Subcutaneous abdominal adipose tissue (tissue), 5 donors: ENCODE measurements around the gene DRAM1.

Experiments used
- H3K27ac ChIP-seq: one replicate; pipeline ENCODE4 v1.7.0; 2013; ENCODE audit warnings: low read depth, mild to moderate bottlenecking, inconsistent platforms, low read length, moderate library complexity
- H3K27me3 ChIP-seq, 5 donors: one replicate each; pipeline ENCODE4 v1.7.0; 2013; ENCODE audit warnings: low read length in 5 of 5, inconsistent platforms in 1 of 5; ENCODE audit not compliant: control insufficient read depth in 5 of 5, insufficient read depth in 4 of 5
- H3K36me3 ChIP-seq, 5 donors: one replicate each; pipeline ENCODE4 v1.7.0; 2013; ENCODE audit warnings: low read length in 5 of 5; ENCODE audit not compliant: control insufficient read depth in 5 of 5, insufficient read depth in 5 of 5
- H3K4me1 ChIP-seq, 5 donors: one replicate each; pipeline ENCODE4 v1.7.0; 2013; ENCODE audit warnings: low read length in 5 of 5, mild to moderate bottlenecking in 3 of 5, moderate library complexity in 1 of 5; ENCODE audit not compliant: control insufficient read depth in 5 of 5, insufficient read depth in 5 of 5
- H3K4me3 ChIP-seq, 5 donors: one replicate each; pipeline ENCODE4 v1.7.0; 2013; ENCODE audit warnings: low read length in 5 of 5, low read depth in 1 of 5
- H3K9ac ChIP-seq, 5 donors: one replicate each; pipeline ENCODE4 v1.7.0; 2013; ENCODE audit warnings: low read length in 5 of 5, mild to moderate bottlenecking in 4 of 5, moderate library complexity in 3 of 5
- H3K9me3 ChIP-seq, 5 donors: one replicate each; pipeline ENCODE4 v1.7.0; 2013; ENCODE audit warnings: low read length in 5 of 5; ENCODE audit not compliant: control insufficient read depth in 5 of 5
- donor health status: healthy.
- donor health status: healthy.
- donor health status: healthy.
- donor health status: healthy.
- donor health status: healthy.

Gene DRAM1

DNA sequence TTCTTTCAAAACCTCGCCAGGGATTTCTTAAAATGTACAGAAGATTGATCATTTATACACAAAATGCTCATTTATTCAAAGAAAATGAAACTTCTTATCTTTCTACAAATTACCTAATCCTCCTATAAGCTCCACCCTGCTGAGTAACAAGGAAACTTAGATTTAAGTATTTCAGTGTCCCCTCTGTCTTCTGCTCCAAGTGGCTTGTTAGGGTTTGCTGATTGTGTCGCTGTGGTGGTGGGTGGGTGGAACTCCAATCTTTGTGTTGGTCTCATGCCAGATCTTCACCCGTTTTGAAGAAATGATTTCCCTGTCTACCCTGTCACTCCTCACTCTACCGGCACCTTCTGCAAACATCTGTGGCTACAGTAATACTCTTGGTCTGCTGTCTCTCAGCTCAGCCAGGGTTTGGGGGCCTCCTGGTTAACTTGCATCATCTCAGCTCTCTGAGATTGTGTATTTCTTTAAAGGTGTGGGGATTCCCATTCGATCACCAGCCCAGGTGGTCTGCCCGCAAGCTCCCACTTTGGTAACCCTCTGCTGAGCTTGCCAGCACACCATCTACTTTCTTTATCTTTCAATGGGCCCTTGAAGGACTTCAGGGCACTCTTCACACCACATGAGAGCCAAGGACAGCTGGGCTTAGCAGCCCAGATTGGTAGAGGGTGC lies 73.8 kb downstream of the DRAM1 start:
- Histone ChIP-seq H3K27me3 (no peaks in the 10 kb centered on the region), H3K4me1 (peaks cover 0 to 10% (median 5%) of the 10 kb centered on the region in 5 donors), H3K9ac (no peak overlapping the region), H3K9me3 (no peaks in the 10 kb centered on the region), H3K36me3 (no peaks in the 10 kb centered on the region), H3K4me3 (no peak overlapping the region), H3K27ac (no peak overlapping the region)

DNA sequence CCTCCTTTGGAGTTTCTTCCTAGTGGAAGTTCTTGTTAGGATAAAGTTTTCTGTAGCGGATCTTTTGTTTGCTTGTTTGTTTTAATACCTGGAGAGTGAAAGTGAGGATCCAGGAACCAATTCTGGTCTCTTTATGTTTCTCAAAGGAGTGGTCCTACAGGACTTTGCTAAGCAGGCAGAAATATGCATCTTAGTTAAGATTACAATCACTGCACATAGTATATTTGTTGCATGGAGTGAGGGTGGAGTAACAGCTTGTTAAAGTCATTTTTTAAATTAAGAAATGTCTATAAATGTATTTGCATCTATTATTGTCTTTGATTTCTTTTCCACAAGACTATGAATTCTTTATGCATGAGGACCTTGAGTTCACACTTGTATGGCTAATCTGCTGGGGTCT lies 76.7 kb downstream of the DRAM1 start:
- no peaks in the 10 kb centered on the region for H3K36me3 ChIP-seq
- no peak overlapping the region for H3K27ac ChIP-seq
- peaks cover 0 to 4% (median 3%) of the 10 kb centered on the region in 5 donors for H3K4me1 ChIP-seq
- no peak overlapping the region for H3K9ac ChIP-seq
- H3K9me3 ChIP-seq: no peaks in the 10 kb centered on the region
- H3K4me3 ChIP-seq: no peak overlapping the region
- H3K27me3 ChIP-seq: no peaks in the 10 kb centered on the region

DNA sequence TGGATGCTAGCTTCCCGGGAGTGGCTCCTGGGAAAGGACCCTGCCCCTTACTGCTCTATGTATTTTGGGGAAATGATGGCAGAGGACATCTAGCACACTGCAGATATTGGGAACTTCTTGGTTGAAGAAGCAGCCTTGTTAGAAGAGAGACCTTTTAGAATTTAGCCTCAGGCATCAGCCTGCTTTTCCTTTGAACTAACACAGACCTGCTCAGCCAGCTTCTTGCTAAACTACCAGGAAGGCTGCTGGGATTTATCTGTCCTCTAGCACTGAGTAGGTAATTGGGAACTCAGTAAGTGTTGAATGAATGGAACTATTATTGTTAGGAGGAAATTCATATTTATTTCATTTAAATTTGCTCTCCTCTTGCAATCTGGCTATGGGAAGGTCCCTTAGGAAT lies 77.3 kb downstream of the DRAM1 start:
- Histone ChIP-seq H3K4me1 (peaks cover 0 to 4% (median 3%) of the 10 kb centered on the region in 5 donors), H3K27me3 (no peaks in the 10 kb centered on the region), H3K9me3 (peaks cover 0 to 2% (median 0%) of the 10 kb centered on the region in 5 donors), H3K27ac (no peak overlapping the region), H3K36me3 (no peaks in the 10 kb centered on the region), H3K4me3 (no peak overlapping the region), H3K9ac (no peak overlapping the region)

DNA sequence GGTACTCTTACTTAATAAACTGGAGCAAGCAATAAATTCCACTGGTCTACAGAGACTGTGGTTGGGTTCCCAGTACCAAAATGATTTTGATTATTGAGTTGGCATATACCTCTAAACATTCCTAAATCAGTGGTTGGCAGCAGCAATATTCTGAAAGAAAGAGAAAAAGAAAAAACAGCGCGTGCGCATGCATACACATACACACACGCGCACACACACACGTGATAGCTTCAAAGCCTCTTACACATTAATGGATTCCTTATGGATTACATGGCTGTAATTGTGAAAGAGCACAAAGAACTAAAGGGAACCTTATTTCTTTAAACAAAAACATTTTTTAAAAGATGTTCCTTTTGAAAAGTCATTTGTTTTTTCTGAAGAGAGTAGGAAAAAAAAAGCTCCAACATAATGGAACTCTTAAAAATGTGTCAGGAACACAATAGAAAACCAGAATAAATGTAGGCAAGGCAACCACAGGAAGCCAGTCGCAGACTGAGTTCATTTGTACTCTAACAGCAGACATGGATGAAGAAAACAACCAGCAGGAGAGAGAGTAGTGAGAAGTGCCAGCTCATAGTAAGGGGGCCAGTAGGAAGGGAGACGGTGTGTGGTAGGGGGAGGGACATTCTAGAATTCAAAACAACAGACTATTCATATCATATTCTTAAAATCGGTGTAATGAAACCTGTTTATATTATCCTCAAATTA lies 80.0 kb downstream of the DRAM1 start:
- no peaks in the 10 kb centered on the region for H3K27me3 ChIP-seq
- H3K9ac ChIP-seq: no peak overlapping the region
- H3K4me1 ChIP-seq: peaks cover 0 to 4% (median 3%) of the 10 kb centered on the region in 5 donors
- no peak overlapping the region for H3K27ac ChIP-seq
- no peaks in the 10 kb centered on the region for H3K36me3 ChIP-seq
- H3K4me3 ChIP-seq: no peak overlapping the region
- H3K9me3 ChIP-seq: peaks cover 0 to 7% (median 0%) of the 10 kb centered on the region in 5 donors

DNA sequence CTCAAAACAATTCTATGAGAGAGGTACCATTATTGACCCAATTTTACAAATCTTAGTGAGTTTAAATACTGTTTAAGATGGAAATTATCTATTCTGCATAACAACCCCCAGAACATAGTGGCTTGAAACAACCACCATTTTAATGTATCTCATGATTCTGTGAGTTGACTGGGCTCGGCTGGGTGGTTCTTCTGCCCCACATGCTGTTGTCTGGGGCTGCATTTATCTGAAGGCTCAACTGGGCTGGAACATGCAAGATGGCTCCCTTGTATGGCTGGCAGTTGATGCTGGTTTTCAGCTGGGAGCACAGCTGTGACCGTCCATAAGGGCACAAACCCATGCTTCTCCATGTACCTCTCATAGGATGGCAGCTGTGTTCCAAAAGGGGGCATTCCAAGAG lies 82.2 kb downstream of the DRAM1 start:
- Histone ChIP-seq H3K9me3 (peaks cover 0 to 7% (median 0%) of the 10 kb centered on the region in 5 donors), H3K27me3 (no peaks in the 10 kb centered on the region), H3K27ac (no peak overlapping the region), H3K4me1 (peaks cover 0 to 4% (median 3%) of the 10 kb centered on the region in 5 donors), H3K36me3 (no peaks in the 10 kb centered on the region), H3K9ac (no peak overlapping the region), H3K4me3 (no peak overlapping the region)

DNA sequence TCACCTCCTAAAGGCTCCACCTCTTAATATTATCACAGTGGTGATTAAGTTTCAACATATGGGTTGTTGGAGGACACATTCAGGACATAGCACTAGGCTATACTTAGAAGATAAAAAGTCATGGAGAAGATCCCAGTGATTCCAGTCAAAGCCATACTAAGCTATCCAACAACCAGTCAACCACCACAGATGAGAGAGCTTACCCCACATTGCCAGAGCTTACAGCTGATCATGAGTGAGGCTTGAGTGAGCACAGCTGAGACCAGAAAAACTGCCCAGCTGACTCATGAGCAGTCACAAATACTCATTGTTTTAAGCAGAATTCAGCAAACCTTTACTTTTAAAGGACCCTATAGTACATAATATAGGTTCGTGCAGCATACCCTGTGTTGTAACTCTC lies 85.1 kb downstream of the DRAM1 start:
- no peak overlapping the region for H3K4me3 ChIP-seq
- H3K9ac ChIP-seq: no peak overlapping the region
- no peak overlapping the region for H3K27ac ChIP-seq
- H3K36me3 ChIP-seq: no peaks in the 10 kb centered on the region
- no peaks in the 10 kb centered on the region for H3K27me3 ChIP-seq
- peaks cover 0 to 7% (median 0%) of the 10 kb centered on the region in 5 donors for H3K9me3 ChIP-seq
- H3K4me1 ChIP-seq: no peaks in the 10 kb centered on the region

DNA sequence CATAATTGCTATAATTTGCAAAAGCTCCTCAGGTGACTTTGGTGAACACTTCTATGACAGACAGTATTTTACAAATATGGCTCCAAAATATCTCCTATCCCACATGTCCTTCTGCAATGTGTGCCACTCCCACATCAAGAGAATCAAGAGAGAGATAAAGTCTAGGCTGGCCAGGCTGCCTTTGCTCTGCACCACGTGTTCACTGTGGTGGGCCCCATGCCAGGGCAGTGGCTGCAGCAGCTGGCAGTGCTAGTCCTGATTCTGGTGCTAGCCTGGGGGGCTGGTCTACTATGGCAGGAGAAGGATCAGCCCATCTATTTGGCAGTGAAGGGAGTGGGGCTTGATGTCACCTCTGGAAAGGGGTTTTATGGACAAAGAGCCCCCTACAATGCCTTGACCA lies 86.3 kb downstream of the DRAM1 start:
- Histone ChIP-seq H3K36me3 (no peaks in the 10 kb centered on the region), H3K27ac (no peak overlapping the region), H3K4me3 (no peak overlapping the region), H3K4me1 (no peaks in the 10 kb centered on the region), H3K9ac (no peak overlapping the region), H3K9me3 (peaks cover 0 to 7% (median 0%) of the 10 kb centered on the region in 5 donors), H3K27me3 (no peaks in the 10 kb centered on the region)

DNA sequence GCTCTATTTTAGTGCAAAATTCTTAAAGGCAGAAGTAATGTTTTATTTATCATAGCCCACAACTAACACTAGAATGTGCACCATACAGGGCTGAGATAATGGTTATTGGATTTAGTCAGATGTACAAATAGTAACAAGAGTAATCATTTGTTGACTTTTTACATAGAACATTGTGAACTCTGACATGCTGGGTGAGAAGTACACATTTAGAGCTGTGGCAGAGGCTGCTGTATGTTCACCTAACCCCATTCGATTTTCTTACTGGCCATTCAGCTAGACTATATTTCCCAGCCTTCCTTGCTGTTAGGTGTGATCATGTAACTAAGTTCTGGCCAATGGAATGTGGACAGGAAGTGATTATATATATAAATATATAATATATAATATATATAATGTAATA lies 89.1 kb downstream of the DRAM1 start:
- no peak overlapping the region for H3K27ac ChIP-seq

DNA sequence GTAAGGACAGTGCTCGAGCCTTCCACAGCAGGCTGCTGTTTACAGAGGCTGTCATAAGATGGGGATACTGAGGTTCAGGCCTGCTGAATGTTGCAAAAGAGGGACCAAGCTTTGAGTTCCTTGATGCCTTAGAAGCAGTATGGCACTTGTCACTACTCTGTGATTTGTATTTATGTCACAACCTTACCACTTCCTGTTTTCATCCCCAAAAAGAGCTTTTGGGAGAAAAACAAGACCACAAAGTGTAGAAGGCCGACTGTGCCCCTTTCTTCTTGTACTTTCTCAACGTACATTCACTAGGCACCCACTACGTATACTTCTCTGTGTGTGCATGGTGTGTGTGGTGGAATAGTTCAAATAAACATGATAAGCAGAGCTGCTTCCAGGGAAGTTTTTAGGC lies 90.1 kb downstream of the DRAM1 start:
- H3K27me3 ChIP-seq: no peaks in the 10 kb centered on the region
- no peak overlapping the region for H3K4me3 ChIP-seq
- no peaks in the 10 kb centered on the region for H3K4me1 ChIP-seq
- H3K9me3 ChIP-seq: peaks cover 0 to 4% (median 0%) of the 10 kb centered on the region in 5 donors
- H3K27ac ChIP-seq: no peak overlapping the region
- no peak overlapping the region for H3K9ac ChIP-seq
- no peaks in the 10 kb centered on the region for H3K36me3 ChIP-seq

More for the DNA sequence above, 89.1 kb downstream of the DRAM1 start:
- H3K9ac ChIP-seq: no peak overlapping the region
- no peaks in the 10 kb centered on the region for H3K4me1 ChIP-seq
- no peaks in the 10 kb centered on the region for H3K36me3 ChIP-seq
- no peak overlapping the region for H3K4me3 ChIP-seq
- no peaks in the 10 kb centered on the region for H3K27me3 ChIP-seq
- H3K9me3 ChIP-seq: peaks cover 0 to 2% (median 0%) of the 10 kb centered on the region in 5 donors

DNA sequence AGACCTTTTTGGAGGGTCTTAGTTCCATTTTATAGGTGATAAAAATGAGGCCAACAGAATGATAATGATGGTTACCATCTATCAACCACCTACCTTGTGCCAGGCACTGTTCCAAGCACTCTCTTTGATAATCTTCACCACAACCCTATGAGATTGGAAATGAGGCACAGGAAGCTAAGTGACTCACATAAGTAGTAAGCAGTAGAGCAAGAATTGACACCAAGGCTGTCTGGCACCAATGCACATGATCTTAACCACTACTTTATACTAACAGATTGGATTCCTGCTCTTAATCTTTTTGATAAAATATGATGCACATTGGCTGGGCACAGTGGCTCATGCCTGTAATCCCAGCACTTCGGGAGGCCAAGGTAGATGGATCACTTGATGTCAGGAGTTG lies 91.4 kb downstream of the DRAM1 start:
- no peak overlapping the region for H3K9ac ChIP-seq
- no peaks in the 10 kb centered on the region for H3K36me3 ChIP-seq
- peaks cover 0 to 4% (median 0%) of the 10 kb centered on the region in 5 donors for H3K9me3 ChIP-seq
- no peak overlapping the region for H3K4me3 ChIP-seq
- no peak overlapping the region for H3K27ac ChIP-seq
- H3K27me3 ChIP-seq: no peaks in the 10 kb centered on the region
- peaks cover 0 to 4% (median 0%) of the 10 kb centered on the region in 5 donors for H3K4me1 ChIP-seq
